Measurements from ENCODE around the gene RAPGEF5.

GRCh38 chr7:22240904-22241571, 115.9 kb downstream of the RAPGEF5 start:
- TF ChIP-seq, protein P1, sequence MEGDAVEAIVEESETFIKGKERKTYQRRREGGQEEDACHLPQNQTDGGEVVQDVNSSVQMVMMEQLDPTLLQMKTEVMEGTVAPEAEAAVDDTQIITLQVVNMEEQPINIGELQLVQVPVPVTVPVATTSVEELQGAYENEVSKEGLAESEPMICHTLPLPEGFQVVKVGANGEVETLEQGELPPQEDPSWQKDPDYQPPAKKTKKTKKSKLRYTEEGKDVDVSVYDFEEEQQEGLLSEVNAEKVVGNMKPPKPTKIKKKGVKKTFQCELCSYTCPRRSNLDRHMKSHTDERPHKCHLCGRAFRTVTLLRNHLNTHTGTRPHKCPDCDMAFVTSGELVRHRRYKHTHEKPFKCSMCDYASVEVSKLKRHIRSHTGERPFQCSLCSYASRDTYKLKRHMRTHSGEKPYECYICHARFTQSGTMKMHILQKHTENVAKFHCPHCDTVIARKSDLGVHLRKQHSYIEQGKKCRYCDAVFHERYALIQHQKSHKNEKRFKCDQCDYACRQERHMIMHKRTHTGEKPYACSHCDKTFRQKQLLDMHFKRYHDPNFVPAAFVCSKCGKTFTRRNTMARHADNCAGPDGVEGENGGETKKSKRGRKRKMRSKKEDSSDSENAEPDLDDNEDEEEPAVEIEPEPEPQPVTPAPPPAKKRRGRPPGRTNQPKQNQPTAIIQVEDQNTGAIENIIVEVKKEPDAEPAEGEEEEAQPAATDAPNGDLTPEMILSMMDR (IDR thresholded peaks at IDR 0.05), result no peak
- no peak for TF ChIP-seq ZFX (IDR thresholded peaks at IDR 0.05; ENCODE audit: borderline replicate concordance)

All from 22Rv1 (cell line).